Stimulated activated CD8-positive, alpha-beta memory T cell treated with anti-CD3 and anti-CD28 coated beads, Interleukin-2, amount 100 ng/mL, for 48 hours (primary cell): ENCODE measurements around the gene MEOX2.

Experiments used
- DNase-seq, 2 donors: peaks; one replicate each; pipeline ENCODE4 v3.0.0-alpha.2; 2020; ENCODE audit warnings: low read depth in 2 of 2

The MEOX2 gene

GRCh38 chr7:15610503-15610902 is 76.0 kb downstream of the MEOX2 start:
- no peak for DNase-seq

GRCh38 chr7:15609287-15609686 is 77.2 kb downstream of the MEOX2 start:
- no peak for DNase-seq

GRCh38 chr7:15607529-15608210 is 78.8 kb downstream of the MEOX2 start:
- no peak for DNase-seq

- no peak for DNase-seq
These were observed 79.9 kb downstream of the MEOX2 start for GRCh38 chr7:15606561-15606960.

- no peak for DNase-seq
These were observed 82.3 kb downstream of the MEOX2 start for GRCh38 chr7:15604166-15604565.

- DNase-seq: no peak
These were observed 83.4 kb downstream of the MEOX2 start for GRCh38 chr7:15603124-15603523.

- DNase-seq: no peak
These were observed 84.2 kb downstream of the MEOX2 start for GRCh38 chr7:15602236-15602635.

GRCh38 chr7:15601175-15601574 is 85.3 kb downstream of the MEOX2 start:
- no peak for DNase-seq

GRCh38 chr7:15600298-15600697 is 86.2 kb downstream of the MEOX2 start:
- no peak for DNase-seq

GRCh38 chr7:15594461-15594860 is 92.0 kb downstream of the MEOX2 start:
- DNase-seq: no peak

- no peak for DNase-seq
These were observed 93.1 kb downstream of the MEOX2 start for GRCh38 chr7:15593382-15593781.

- no peak for DNase-seq
These were observed 100.2 kb downstream of the MEOX2 start for GRCh38 chr7:15586266-15586665.

GRCh38 chr7:15584575-15584974 is 101.9 kb downstream of the MEOX2 start:
- DNase-seq: no peak

- no peak for DNase-seq
These were observed 103.7 kb downstream of the MEOX2 start for GRCh38 chr7:15582773-15583172.

GRCh38 chr7:15581352-15581951 is 105.0 kb downstream of the MEOX2 start:
- no peak for DNase-seq

GRCh38 chr7:15580604-15581351 is 105.7 kb downstream of the MEOX2 start:
- no peak for DNase-seq

GRCh38 chr7:15577600-15577999 is 108.9 kb downstream of the MEOX2 start:
- DNase-seq: no peak

GRCh38 chr7:15571301-15571878 is 115.1 kb downstream of the MEOX2 start:
- no peak for DNase-seq

- no peak for DNase-seq
These were observed 118.8 kb downstream of the MEOX2 start for GRCh38 chr7:15567652-15568051.

- DNase-seq: no peak
These were observed 119.4 kb downstream of the MEOX2 start for GRCh38 chr7:15567036-15567435.

GRCh38 chr7:15566476-15566875 is 120.0 kb downstream of the MEOX2 start:
- DNase-seq: no peak

- DNase-seq: no peak
These were observed 124.6 kb downstream of the MEOX2 start, which contains the start of gene AGMO for GRCh38 chr7:15561835-15562234. Gene AGMO, minus strand, starts transcription at chr7:15562015.
